NCI-H82 treated with DMSO at 0.1 percent for 48 hours (cell line): Measurements from ENCODE around the gene CLASRP.

Source experiments
- DNase-seq: peaks from one replicate; lab custom pipeline; 2025; ENCODE audit not compliant: unreplicated experiment; lab: John Stamatoyannopoulos, UW

The CLASRP gene

DNA sequence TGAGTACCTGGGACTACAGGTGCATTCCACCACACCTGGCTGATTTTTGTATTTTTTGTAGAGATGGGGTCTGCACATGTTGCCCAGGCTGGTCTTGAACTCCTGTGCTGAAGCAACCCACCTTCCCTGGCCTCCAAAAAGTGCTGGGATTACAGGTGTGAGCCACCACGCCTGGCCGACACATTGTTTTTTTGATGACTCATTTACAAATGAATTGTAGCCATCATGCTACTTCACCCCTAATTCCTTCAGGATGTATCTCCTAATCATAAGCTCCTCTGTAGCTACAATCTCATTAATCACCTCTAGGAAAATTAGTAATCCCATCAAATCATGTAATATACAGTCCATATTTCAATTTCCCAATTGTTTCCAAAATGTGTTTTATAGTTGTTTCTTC, 19.7 kb upstream of the CLASRP start:
- DNase-seq, result no peak

DNA sequence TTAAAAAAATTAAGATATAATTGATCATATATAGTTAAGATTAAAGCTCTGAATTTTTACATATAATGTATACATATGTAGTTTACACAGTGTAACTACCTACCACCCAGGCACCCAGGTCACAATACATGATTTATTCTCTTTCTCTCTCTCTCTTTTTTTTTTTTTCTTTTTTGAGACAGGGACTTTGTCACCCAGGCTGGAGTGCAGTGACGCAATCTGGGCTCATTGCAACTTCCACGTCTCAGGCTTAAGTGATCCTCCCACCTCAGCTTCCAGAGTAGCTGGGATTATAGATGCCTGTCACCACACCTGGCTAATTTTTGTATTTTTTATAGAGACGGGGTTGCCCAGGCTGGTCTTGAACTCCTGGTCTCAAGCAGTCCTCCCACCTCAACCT, 18.8 kb upstream of the CLASRP start:
- DNase-seq, result no peak

DNA sequence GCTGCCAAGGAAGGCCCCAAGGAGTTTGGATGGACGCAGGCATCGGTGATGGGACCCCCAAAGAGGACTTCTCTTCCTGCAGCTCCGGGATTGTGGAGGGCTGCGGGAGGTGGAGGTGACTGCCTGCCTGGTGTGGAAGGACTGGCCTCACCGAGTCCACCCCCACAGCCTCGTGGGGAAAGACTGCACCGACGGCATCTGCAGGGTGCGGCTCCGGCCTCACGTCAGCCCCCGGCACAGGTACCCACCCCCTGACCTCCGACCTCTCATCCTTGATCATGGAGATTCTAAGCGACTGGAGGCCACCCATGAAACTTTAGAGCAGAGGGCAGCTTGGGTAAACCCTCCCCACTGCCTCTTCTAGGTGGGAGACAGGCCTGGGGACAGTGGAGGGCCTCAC, 16.9 kb upstream of the CLASRP start:
- no peak for DNase-seq

GRCh38 chr19:45023048-45023447, 15.8 kb upstream of the CLASRP start:
- DNase-seq, result no peak

DNA sequence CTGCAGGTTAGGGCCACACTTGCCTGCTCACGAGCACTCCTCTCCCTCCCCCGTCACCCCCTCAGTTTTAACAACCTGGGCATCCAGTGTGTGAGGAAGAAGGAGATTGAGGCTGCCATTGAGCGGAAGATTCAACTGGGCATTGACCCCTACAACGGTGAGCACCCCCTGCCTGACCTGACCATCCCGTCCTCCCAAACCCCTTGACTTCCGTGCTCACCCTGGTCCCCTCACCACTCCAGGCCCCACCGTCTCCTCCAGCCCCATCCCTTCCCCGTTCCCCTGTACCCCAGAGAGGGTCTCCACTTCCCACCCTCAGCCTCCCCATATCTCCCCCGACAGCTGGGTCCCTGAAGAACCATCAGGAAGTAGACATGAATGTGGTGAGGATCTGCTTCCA, 13.6 kb upstream of the CLASRP start:
- DNase-seq, result no peak

- no peak for DNase-seq
Measured at GRCh38 chr19:45027371-45027770, 11.5 kb upstream of the CLASRP start.

GRCh38 chr19:45030825-45031224, 8.0 kb upstream of the CLASRP start:
- DNase-seq, result no peak

DNA sequence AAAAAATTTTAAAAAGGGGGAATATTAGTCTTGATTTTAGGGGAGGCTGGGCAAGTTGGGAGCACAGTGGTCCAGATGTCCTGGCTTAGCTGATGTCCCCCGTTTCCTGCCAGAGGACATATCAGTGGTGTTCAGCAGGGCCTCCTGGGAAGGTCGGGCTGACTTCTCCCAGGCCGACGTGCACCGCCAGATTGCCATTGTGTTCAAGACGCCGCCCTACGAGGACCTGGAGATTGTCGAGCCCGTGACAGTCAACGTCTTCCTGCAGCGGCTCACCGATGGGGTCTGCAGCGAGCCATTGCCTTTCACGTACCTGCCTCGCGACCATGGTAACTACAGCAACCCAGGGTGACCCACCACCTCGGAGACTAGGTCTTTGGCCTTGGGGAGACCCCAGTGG, 6.4 kb upstream of the CLASRP start:
- DNase-seq, result no peak

DNA sequence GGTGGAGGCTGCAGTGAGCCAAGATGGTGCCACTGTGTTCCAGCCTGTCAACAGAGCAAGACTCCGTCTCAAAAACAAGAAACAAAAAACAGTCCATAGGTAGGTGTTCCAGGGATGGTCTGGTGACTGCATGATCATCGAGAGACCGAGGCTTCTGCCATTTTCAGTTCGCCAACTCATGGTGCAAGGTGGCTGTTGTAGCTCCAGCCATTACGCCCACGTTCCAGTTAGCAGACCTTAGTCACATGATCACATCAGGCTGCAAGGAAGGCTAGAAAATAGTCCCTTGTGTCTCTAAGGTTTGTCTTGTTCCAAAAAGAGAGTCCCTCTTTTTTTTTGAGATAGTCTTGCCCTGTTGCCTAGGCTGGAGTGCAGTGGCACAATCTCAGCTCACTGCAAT, 3.1 kb upstream of the CLASRP start:
- DNase-seq, result no peak

DNA sequence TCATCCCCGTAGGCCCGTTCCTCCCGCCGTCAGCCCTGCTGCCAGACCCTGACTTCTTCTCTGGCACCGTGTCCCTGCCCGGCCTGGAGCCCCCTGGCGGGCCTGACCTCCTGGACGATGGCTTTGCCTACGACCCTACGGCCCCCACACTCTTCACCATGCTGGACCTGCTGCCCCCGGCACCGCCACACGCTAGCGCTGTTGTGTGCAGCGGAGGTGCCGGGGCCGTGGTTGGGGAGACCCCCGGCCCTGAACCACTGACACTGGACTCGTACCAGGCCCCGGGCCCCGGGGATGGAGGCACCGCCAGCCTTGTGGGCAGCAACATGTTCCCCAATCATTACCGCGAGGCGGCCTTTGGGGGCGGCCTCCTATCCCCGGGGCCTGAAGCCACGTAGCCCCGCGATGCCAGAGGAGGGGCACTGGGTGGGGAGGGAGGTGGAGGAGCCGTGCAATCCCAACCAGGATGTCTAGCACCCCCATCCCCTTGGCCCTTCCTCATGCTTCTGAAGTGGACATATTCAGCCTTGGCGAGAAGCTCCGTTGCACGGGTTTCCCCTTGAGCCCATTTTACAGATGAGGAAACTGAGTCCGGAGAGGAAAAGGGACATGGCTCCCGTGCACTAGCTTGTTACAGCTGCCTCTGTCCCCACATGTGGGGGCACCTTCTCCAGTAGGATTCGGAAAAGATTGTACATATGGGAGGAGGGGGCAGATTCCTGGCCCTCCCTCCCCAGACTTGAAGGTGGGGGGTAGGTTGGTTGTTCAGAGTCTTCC, 1.3 kb upstream of the CLASRP start:
- no peak for DNase-seq

GRCh38 chr19:45040059-45040771, 1.4 kb downstream of the CLASRP start:
- DNase-seq, result no peak

GRCh38 chr19:45041125-45041524, 2.3 kb downstream of the CLASRP start:
- DNase-seq, result no peak

DNA sequence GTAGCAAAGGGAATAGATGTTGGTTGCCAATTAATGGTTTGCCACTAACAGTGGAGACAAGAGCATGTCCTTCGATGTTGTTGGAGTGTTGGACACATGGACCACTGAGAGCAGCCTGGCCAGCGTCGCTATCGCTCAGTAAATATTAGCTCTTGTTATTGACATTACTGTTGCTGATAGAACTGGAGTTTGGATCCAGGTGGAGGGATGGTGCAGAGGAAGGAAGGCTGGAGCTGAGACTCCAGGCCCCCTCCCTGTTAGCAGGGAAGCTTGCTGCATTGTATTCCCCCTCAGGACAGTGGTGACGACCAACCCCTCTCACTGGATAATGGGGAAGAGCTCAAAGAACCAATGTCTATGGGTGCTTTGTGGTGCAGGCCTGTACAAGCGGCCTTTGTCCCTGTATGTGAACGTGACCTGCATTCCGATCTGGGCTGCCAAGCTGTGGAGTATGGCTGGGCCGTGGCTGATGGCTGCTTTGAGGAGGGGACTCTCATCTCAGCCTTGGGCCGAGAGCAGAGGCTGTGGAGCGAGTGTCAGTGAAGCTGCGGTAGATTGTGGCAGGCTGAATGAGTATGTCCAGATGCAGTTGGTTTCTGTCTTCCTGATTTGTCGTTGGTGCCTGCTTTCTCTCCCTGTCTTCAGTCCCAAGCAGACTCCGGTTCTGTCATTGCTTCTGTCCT, 7.0 kb downstream of the CLASRP start:
- no peak for DNase-seq

- no peak for DNase-seq
Measured at GRCh38 chr19:45046355-45046754, 7.5 kb downstream of the CLASRP start.

- no peak for DNase-seq
Measured at GRCh38 chr19:45047188-45047797, 8.4 kb downstream of the CLASRP start.

DNA sequence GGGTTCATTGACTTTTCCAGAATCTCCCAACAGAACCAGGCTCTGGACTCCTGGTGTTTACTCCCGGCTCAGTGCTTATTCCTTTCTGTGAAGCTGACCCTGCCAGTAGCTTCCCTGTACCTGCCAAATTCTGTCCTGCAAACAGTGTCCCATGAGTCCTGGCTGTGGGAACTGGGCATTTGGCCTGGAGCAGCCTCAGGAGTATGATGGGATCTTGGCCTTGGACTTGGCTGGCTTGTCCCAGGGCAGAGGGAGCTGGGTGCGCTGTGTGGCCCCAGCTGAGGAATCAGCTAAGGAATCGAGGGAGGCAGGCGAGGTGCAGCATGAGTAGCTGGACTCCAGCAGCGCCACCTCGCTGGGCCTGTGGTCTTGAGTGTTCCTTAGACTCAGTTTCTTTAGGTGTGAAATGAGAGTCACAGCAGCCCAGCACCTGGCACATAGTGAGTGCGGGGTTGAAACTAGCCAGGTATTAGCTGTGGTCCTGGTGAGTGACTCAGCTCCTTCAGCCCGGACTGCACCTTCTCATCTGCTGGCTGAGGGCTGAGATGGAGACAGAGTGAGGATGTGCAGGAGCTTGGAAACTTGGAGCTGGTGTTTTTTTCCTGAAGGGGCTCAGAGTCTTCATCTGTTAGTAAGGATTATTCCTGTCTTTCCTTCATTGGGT, 10.4 kb downstream of the CLASRP start:
- no peak for DNase-seq

GRCh38 chr19:45050036-45050435, 11.2 kb downstream of the CLASRP start:
- DNase-seq, result no peak

- no peak for DNase-seq
Measured at GRCh38 chr19:45051929-45052579, 13.2 kb downstream of the CLASRP start.

GRCh38 chr19:45056831-45057230, 18.0 kb downstream of the CLASRP start:
- DNase-seq, result no peak

DNA sequence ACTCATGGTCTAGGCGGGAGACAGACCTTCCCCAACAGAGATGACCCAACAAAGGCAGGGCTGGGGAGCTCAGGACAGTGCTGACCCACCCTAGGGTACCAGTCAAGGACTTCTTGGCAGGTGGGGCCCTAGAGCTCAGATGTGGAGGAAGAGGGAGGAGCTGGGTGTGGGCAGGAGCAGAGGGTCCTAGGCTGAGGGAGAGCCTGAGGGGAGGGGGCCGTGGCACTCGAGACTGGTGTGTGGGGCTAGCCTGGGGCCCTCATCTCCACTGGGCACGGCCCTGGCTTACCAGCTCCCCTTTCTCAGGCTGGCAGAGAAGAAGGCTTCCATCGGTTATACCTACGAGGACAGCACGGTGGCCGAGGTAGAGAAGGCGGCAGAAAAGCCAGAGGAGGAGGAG, 18.6 kb downstream of the CLASRP start:
- DNase-seq, result no peak
